Epithelial cell of esophagus (primary cell): ENCODE measurements around the gene STXBP2.

ENCODE experiments used
- DNase-seq: peaks from one replicate; pipeline ENCODE4 v3.0.0; 2010; ENCODE audit warnings: low read depth
- H3K4me3 ChIP-seq: 2 replicates; pipeline ENCODE4 v1.5.1; 2011; ENCODE audit warnings: mild to moderate bottlenecking, low read length, control low read depth
- TF ChIP-seq, protein P1 (sequence below): IDR thresholded peaks from 2 replicates; pipeline ENCODE4 v1.5.1; 2011; ENCODE audit warnings: low read depth, mild to moderate bottlenecking, low read length, control low read depth, inconsistent platforms; ENCODE audit not compliant: insufficient read depth; ENCODE audit errors: missing control alignments

The STXBP2 gene

DNA sequence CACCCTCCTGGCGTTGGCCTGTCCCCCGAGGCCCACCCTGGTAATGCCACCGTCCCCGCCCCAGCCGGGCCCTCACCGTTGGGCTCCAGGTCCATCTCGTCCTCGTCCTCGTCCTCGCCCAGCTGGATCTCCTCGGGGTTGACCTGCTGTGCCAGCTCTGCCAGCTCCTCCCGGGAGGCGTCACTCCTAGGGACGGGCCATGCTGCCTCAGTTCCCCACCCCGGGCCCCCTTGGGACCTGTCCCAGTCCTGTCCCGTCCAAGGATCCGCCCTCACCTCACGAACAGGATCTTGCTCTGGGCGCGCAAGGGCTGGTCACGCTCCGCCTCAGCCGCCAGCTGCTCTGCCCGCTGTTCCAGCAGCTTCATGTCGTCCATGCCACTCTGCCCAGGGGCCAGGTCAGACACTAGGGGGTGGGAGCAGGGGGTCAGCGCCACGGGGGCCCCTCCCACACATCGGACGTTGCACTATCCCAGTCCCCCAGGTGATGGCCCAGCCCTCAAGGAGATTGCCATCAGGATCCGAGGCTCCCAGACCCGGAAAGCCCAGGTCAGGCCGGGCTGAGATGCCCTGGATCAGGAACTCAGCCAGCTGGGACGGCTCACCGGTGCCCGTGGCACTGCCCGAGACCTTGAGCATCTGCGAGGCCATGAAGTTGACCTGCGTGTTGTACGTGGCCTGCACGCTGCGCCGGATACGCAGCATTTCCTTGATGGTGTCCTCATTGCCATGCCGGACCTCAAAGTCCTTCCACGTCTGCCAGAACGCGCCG is 17.1 kb upstream of the STXBP2 start:
- H3K4me3 ChIP-seq = no peak overlapping the region
- TF ChIP-seq, protein P1, sequence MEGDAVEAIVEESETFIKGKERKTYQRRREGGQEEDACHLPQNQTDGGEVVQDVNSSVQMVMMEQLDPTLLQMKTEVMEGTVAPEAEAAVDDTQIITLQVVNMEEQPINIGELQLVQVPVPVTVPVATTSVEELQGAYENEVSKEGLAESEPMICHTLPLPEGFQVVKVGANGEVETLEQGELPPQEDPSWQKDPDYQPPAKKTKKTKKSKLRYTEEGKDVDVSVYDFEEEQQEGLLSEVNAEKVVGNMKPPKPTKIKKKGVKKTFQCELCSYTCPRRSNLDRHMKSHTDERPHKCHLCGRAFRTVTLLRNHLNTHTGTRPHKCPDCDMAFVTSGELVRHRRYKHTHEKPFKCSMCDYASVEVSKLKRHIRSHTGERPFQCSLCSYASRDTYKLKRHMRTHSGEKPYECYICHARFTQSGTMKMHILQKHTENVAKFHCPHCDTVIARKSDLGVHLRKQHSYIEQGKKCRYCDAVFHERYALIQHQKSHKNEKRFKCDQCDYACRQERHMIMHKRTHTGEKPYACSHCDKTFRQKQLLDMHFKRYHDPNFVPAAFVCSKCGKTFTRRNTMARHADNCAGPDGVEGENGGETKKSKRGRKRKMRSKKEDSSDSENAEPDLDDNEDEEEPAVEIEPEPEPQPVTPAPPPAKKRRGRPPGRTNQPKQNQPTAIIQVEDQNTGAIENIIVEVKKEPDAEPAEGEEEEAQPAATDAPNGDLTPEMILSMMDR = no peak
- DNase-seq = no peak

DNA sequence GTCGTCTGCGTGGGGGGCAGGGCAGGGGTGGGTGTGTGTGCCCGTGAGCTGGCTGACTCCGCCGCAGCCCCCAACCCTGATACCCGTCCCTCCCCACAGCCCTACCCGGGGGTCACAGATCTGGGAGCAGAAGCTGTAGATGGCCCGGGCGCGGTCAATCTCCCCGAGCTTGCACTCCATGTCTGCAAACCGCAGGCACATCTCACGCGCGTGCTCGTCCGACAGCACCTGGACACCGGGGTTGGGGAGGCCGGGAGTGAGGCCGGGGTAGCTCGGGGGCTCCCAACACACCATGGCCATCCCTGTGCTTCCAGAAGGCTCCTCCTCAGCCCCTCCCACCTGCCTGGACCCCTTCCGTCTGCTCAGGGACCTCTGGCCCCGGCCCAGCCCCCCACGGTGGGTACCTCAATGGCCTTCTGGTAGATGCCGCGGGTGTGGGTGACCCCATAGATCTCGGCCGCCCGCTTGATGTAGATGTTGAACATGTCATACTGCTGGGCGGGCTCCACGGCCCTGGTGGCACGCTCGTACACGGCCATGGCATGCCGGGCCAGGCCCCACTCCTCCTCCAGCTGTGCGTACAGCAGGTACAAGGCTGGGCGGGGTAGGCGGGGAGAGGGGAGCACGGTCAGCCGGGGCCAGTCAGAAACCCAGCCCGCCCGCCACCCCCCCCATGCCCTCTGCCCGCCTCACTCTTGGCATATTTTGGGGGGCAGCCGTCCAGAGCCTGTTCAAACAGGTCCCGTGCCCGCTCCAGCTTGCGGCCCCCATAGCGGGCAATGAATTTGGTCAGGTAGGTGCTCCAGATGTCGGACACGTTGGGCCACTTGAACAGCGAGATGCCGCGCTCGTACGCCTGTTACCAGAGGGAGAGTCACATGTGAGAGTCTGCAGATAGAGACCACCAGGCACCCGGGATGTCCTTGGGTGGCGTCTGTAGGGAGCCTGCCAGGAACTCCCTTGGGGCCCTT is 16.2 kb upstream of the STXBP2 start:
- no peak overlapping the region for H3K4me3 ChIP-seq
- TF ChIP-seq, protein P1 = no peak
- no peak for DNase-seq

DNA sequence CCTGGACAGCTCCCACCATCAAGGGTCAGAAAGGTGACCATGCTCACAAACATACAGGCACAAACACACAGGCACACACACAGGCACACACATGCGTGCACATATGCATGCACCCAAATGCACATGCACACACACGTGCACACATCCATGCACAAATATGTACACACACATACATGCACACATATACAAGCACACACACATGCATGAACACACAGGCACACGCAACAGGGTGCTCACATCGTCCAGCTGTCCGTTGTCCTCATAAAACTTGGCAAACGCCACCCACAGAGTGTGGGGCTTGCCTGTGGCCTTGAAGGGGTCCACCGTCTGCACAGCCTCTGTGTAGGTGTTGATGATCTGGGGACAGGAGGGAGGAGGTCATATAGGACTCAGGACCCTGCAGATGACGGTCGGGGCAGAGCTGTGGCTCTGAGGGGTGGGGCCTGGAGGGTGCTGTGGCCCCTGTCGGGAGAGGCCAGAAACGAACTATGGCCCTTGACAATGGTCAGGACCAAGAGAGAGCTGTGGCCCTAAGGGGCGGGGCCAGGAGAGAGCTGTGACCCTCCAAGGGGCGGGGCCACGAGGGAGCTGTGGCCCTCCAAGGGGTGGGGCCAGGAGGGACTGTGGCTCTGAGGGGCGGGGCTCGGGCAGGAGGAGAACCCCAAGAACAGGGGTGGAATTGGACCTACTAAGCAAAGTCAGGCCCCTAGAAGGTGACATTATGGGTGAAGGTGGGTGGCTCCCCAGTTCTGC is 13.8 kb upstream of the STXBP2 start:
- DNase-seq = no peak
- TF ChIP-seq, protein P1 = no peak
- no peak overlapping the region for H3K4me3 ChIP-seq

DNA sequence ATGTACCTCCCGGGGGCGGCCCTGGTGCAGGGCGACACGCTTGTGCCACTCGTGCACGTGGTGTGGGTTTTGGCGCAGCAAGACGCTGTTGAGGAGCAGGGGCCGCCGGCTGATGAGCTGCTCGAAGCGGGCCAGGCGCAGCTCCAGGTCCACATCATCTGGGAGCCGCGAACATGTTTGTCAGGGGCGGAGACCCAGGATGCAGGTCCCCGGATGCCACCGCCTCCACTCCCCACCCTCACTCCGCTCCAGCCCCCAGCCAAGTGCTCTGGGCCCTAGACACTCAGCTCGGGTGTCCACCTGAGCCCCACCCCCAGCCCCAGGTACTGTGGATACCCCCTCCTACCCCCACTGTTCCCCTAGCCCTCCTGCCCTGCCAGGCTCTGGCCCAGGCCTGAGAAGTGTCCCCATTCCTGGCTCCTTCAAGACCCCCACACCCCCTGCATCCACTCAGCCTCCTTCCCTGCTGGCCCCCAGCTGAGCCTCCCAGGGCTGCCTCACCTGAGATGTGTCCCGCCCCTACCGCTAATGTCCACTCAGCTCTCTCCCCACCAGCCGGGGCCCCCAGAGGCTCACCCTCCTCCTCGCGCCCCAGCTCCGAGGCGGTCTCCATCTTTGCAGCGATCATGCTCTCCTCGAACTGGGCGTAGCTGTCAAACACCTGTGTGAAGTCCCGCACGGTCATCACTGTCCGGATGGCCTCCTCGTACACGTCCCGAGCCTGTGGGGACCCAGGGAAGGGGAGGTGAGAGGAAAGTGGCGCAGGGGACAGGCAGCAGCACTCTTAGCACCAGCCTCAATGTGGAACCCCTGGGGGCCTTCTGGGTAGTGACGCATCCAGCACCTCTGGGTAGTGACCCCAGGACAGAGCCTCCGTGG is 12.9 kb upstream of the STXBP2 start:
- H3K4me3 ChIP-seq = no peak overlapping the region
- TF ChIP-seq, protein P1 = no peak
- DNase-seq = no peak

DNA sequence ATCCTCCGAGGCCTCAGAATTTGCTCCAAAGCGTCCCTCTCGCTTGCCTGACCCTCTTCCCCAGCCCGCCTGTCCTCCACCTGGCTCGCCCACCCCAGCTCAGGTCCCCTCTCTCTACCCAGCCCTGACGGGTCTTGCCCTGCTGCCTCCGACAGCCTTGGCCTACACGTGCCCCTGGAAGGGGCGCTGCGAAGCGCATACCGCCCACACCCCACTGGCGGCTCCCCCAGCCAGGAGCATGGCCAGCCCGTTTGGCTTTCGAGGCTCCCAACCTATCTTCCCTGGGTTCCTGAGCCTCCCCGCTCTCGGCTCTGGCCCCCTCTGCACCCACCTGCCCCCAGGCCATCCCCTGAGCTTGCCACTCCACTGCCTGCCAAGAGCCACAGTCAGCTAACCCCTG is 12.1 kb upstream of the STXBP2 start:
- H3K4me3 ChIP-seq = no peak overlapping the region
- TF ChIP-seq, protein P1 = no peak
- no peak for DNase-seq
